Neural cell (in vitro differentiated cells): ENCODE data around the gene OTUD3. TPM values are rescaled to one million over a fixed set of nuclear protein-coding genes. Genes with fewer than 3 reads are reported as not detected.

ENCODE experiments used
- H2AFZ ChIP-seq: fragments of 200-600, 300-800 bp; sonication (generic), shearing (Covaris generic); 2 replicates; pipeline ENCODE4 v1.6.0; 2014; ENCODE audit warnings: low read depth, mild to moderate bottlenecking, antibody characterized with exemption, low read length, moderate library complexity
- H3F3A ChIP-seq: fragments of 200-600 bp; shearing (Covaris generic); 2 replicates; pipeline ENCODE4 v1.6.1; 2016; ENCODE audit warnings: mild to moderate bottlenecking, moderate library complexity, mixed read lengths, antibody characterized with exemption, low read length; ENCODE audit not compliant: insufficient read depth, poor library complexity, severe bottlenecking
- H3K27ac ChIP-seq: fragments of 200-600, 300-800 bp; sonication (generic), shearing (Covaris generic); 2 replicates; pipeline ENCODE4 v1.5.1; 2014; ENCODE audit warnings: mild to moderate bottlenecking, low read length, moderate library complexity
- H3K27me3 ChIP-seq: fragments of 300-800, 200-600 bp; sonication (generic), shearing (Covaris generic); 2 replicates; pipeline ENCODE4 v1.6.0; 2014; ENCODE audit warnings: mild to moderate bottlenecking, low read depth, low read length, moderate library complexity; ENCODE audit not compliant: insufficient read depth
- H3K36me3 ChIP-seq: fragments of 300-800, 200-600 bp; sonication (generic), shearing (Covaris generic); 2 replicates; pipeline ENCODE4 v1.5.1; 2014; ENCODE audit warnings: mild to moderate bottlenecking, antibody characterized with exemption, low read length, moderate library complexity; ENCODE audit not compliant: insufficient read depth
- H3K4me2 ChIP-seq: fragments of 300-800, 200-600 bp; sonication (generic), shearing (Covaris generic); 2 replicates; pipeline ENCODE4 v1.6.0; 2014; ENCODE audit warnings: mild to moderate bottlenecking, low read length
- H3K4me3 ChIP-seq: fragments of 300-800, 200-600 bp; sonication (generic), shearing (Covaris generic); 2 replicates; pipeline ENCODE4 v1.5.1; 2014; ENCODE audit warnings: mild to moderate bottlenecking, low read length, moderate library complexity
- H3K79me2 ChIP-seq: fragments of 200-600 bp; shearing (Covaris generic); replicated peaks from 2 replicates; pipeline ENCODE4 v1.6.0; 2014; ENCODE audit warnings: mild to moderate bottlenecking, low read length, moderate library complexity; ENCODE audit not compliant: insufficient read depth
- H3K9ac ChIP-seq: fragments of 300-800, 200-600 bp; sonication (generic), shearing (Covaris generic); 2 replicates; pipeline ENCODE4 v1.6.1; 2016; ENCODE audit warnings: mild to moderate bottlenecking, low read length, mixed read lengths
- H3K9me2 ChIP-seq: fragments of 200-600 bp; shearing (Covaris generic); 2 replicates; pipeline ENCODE4 v1.6.1; 2016; ENCODE audit warnings: mild to moderate bottlenecking, low read length, mixed read lengths; ENCODE audit not compliant: insufficient read depth
- H3K9me3 ChIP-seq: fragments of 200-600, 300-800 bp; sonication (generic), shearing (Covaris generic); 2 replicates; pipeline ENCODE4 v1.6.1; 2016; ENCODE audit warnings: mild to moderate bottlenecking, mixed run types, low read length, moderate library complexity, mixed read lengths
- H4K20me1 ChIP-seq: fragments of 200-600 bp; shearing (Covaris generic); 2 replicates; pipeline ENCODE4 v1.6.1; 2016; ENCODE audit warnings: mild to moderate bottlenecking, mixed run types; ENCODE audit not compliant: insufficient read depth
- CTCF ChIP-seq: fragments of 450-650 bp; IDR thresholded peaks from 2 replicates; pipeline ENCODE4 v1.5.1; 2014; ENCODE audit warnings: antibody characterized with exemption, mild to moderate bottlenecking, moderate library complexity; ENCODE audit not compliant: poor library complexity, severe bottlenecking
- EP300 ChIP-seq: fragments of 450-650 bp; conservative IDR thresholded peaks from 2 replicates; pipeline ENCODE4 v1.6.1; 2014; ENCODE audit warnings: antibody characterized with exemption, mild to moderate bottlenecking, moderate library complexity; ENCODE audit not compliant: poor library complexity, severe bottlenecking
- EZH2 ChIP-seq: fragments of 200-600, 300-800 bp; shearing (Covaris generic), sonication (generic); IDR thresholded peaks from 2 replicates; pipeline ENCODE4 v1.6.1; 2014; ENCODE audit warnings: antibody characterized with exemption, low read length, borderline replicate concordance, mild to moderate bottlenecking; ENCODE audit not compliant: insufficient read depth, poor library complexity, severe bottlenecking
- POLR2AphosphoS5 ChIP-seq: IDR thresholded peaks from 2 replicates; pipeline ENCODE4 v1.6.1; 2012
- RAD21 ChIP-seq: fragments of 450-650 bp; conservative IDR thresholded peaks from 2 replicates; pipeline ENCODE4 v1.6.1; 2014; ENCODE audit warnings: antibody characterized with exemption, mild to moderate bottlenecking, moderate library complexity
- SMC3 ChIP-seq: fragments of 450-650 bp; conservative IDR thresholded peaks from 2 replicates; pipeline ENCODE4 v1.6.1; 2014; ENCODE audit warnings: antibody characterized with exemption, mild to moderate bottlenecking, moderate library complexity; ENCODE audit not compliant: poor library complexity
- TAF1 ChIP-seq: IDR thresholded peaks from 2 replicates; pipeline ENCODE4 v1.6.1; 2012; ENCODE audit warnings: low read depth
- polyA plus RNA-seq: library from polyadenylated mRNA; depleted of rRNA; stranded (reverse); fragments of >200 nt; gene quantifications from 2 replicates; pipeline ENCODE4 v1.2.3, GENCODE V29; 2014

Gene OTUD3
- polyA plus RNA-seq, 1 donor from 2014 or later, result 24.0 TPM

GRCh38 chr1:19877181-19877750 lies 4.9 kb upstream of the OTUD3 start:
- Histone ChIP-seq H3K36me3 (no peaks in the 10 kb centered on the region), H3F3A (no peaks in the 10 kb centered on the region), H3K9ac (no peak overlapping the region), H2AFZ (no peak overlapping the region), H3K4me3 (no peak overlapping the region), H3K27me3 (no peaks in the 10 kb centered on the region), H3K9me3 (no peaks in the 10 kb centered on the region), H3K9me2 (no peaks in the 10 kb centered on the region), H3K27ac (no peak overlapping the region), H4K20me1 (no peaks in the 10 kb centered on the region), H3K79me2 (no peaks in the 10 kb centered on the region), H3K4me2 (no peak overlapping the region)
- TF ChIP-seq EZH2 (no peak), TAF1 (no peak), POLR2AphosphoS5 (no peak)

GRCh38 chr1:19877821-19878636 lies 4.2 kb upstream of the OTUD3 start:
- Histone ChIP-seq H4K20me1 (peaks cover under 1% of the 10 kb centered on the region), H3K9me2 (no peaks in the 10 kb centered on the region), H3K9me3 (no peaks in the 10 kb centered on the region), H2AFZ (no peak overlapping the region), H3K4me2 (no peak overlapping the region), H3K9ac (no peak overlapping the region), H3F3A (no peaks in the 10 kb centered on the region), H3K27ac (peak overlapping the region; percentile 34), H3K36me3 (no peaks in the 10 kb centered on the region), H3K27me3 (no peaks in the 10 kb centered on the region), H3K4me3 (no peak overlapping the region), H3K79me2 (peaks cover 4% of the 10 kb centered on the region)
- TF ChIP-seq EP300, result no peak
- TF ChIP-seq TAF1, result no peak
- TF ChIP-seq CTCF, result no peak
- TF ChIP-seq RAD21, result no peak
- no peak for TF ChIP-seq SMC3
- TF ChIP-seq POLR2AphosphoS5, result no peak
- TF ChIP-seq EZH2, result no peak

- no peak overlapping the region for H3K4me3 ChIP-seq
- H3K9me3 ChIP-seq, result no peaks in the 10 kb centered on the region
- H3K27ac ChIP-seq, result peak overlapping the region; percentile 34
- TF ChIP-seq EZH2, result no peak
- H3K4me2 ChIP-seq, result no peak overlapping the region
- H3K9ac ChIP-seq, result no peak overlapping the region
- peaks cover 3% of the 10 kb centered on the region for H4K20me1 ChIP-seq
- H2AFZ ChIP-seq, result no peak overlapping the region
- H3K9me2 ChIP-seq, result no peaks in the 10 kb centered on the region
- H3K36me3 ChIP-seq, result no peaks in the 10 kb centered on the region
- H3K27me3 ChIP-seq, result no peaks in the 10 kb centered on the region
- H3K79me2 ChIP-seq, result peaks cover 10% of the 10 kb centered on the region
- no peaks in the 10 kb centered on the region for H3F3A ChIP-seq
Measured at GRCh38 chr1:19878637-19878985, 3.6 kb upstream of the OTUD3 start.
